Retinal pigment epithelial cell (primary cell): ENCODE measurements around the gene NEUROD2.

ENCODE experiments used
- DNase-seq: peaks from one replicate; pipeline ENCODE4 v3.0.0-alpha.2; 2010; ENCODE audit warnings: low read depth
- H3K4me3 ChIP-seq: 2 replicates; pipeline ENCODE4 v1.5.1; 2011; ENCODE audit warnings: mild to moderate bottlenecking, low read length, control low read depth, moderate library complexity
- CTCF ChIP-seq: conservative IDR thresholded peaks from 2 replicates; pipeline ENCODE4 v1.5.1; 2011; ENCODE audit warnings: low read depth, low read length, control low read depth, inconsistent platforms

Gene NEUROD2

GRCh38 chr17:39629494-39629880, 21.8 kb upstream of the NEUROD2 start:
- H3K4me3 ChIP-seq = no peak overlapping the region
- no peak for TF ChIP-seq CTCF
- no peak for DNase-seq

- no peak for DNase-seq
- H3K4me3 ChIP-seq = no peak overlapping the region
- no peak for TF ChIP-seq CTCF
Measured at GRCh38 chr17:39628655-39629493, 21.2 kb upstream of the NEUROD2 start.

GRCh38 chr17:39627712-39628516, 20.2 kb upstream of the NEUROD2 start:
- H3K4me3 ChIP-seq = no peak overlapping the region
- TF ChIP-seq CTCF = no peak
- no peak for DNase-seq

GRCh38 chr17:39627047-39627711, 19.5 kb upstream of the NEUROD2 start:
- H3K4me3 ChIP-seq = peak overlapping the region; percentile 26
- no peak for TF ChIP-seq CTCF
- no peak for DNase-seq

- TF ChIP-seq CTCF = no peak
- no peak for DNase-seq
- peak within 1 kb of the TSS; percentile 26 for H3K4me3 ChIP-seq
Measured at GRCh38 chr17:39626171-39627046, 18.7 kb upstream of the NEUROD2 start, which contains the start of gene PPP1R1B. Gene PPP1R1B, plus strand, starts transcription at chr17:39626952. Its CDS starts 441 bp downstream, at chr17:39627393.

- no peak overlapping the region for H3K4me3 ChIP-seq
- TF ChIP-seq CTCF = no peak
- DNase-seq = no peak
Measured at GRCh38 chr17:39625198-39625785, 17.6 kb upstream of the NEUROD2 start.
